DOHH2 (cell line): Measurements from ENCODE around the gene CNTNAP2.

Source experiments
- H3F3A ChIP-seq: fragments of 200-600 bp; sonication (generic), shearing (Covaris generic); 2 replicates; pipeline ENCODE4 v1.6.0; 2016; ENCODE audit warnings: antibody characterized with exemption, mild to moderate bottlenecking; ENCODE audit not compliant: control insufficient read depth, insufficient read depth
- H3K27ac ChIP-seq: fragments of 200-600 bp; sonication (generic); 2 replicates; pipeline ENCODE4 v1.5.1; 2014; ENCODE audit warnings: low read depth, mild to moderate bottlenecking, low read length, moderate library complexity
- H3K27me3 ChIP-seq: fragments of 200-600 bp; sonication (generic); 2 replicates; pipeline ENCODE4 v1.6.1; 2014; ENCODE audit warnings: mild to moderate bottlenecking, low read length, mixed read lengths; ENCODE audit not compliant: control insufficient read depth
- H3K36me3 ChIP-seq: fragments of 200-600 bp; sonication (generic); 2 replicates; pipeline ENCODE4 v1.6.1; 2014; ENCODE audit warnings: mild to moderate bottlenecking, low read length, moderate library complexity, mixed read lengths; ENCODE audit not compliant: control insufficient read depth
- H3K4me1 ChIP-seq: fragments of 200-600 bp; sonication (generic); 2 replicates; pipeline ENCODE4 v1.6.1; 2014; ENCODE audit warnings: mild to moderate bottlenecking, low read length, mixed read lengths; ENCODE audit not compliant: control insufficient read depth
- H3K4me2 ChIP-seq: fragments of 200-600 bp; sonication (generic); 2 replicates; pipeline ENCODE4 v1.6.0; 2014; ENCODE audit warnings: mild to moderate bottlenecking, low read length, moderate library complexity
- H3K4me3 ChIP-seq: fragments of 200-600 bp; sonication (generic); 2 replicates; pipeline ENCODE4 v1.5.1; 2014; ENCODE audit warnings: mild to moderate bottlenecking, low read length, mixed read lengths
- H3K79me2 ChIP-seq: fragments of 200-600 bp; sonication (generic); 2 replicates; pipeline ENCODE4 v1.6.1; 2014; ENCODE audit warnings: mild to moderate bottlenecking, low read length, mixed read lengths; ENCODE audit not compliant: control insufficient read depth
- H3K9me2 ChIP-seq: fragments of 200-600 bp; sonication (generic); replicated peaks from 2 replicates; pipeline ENCODE4 v1.6.1; 2014; ENCODE audit warnings: mild to moderate bottlenecking, low read length, mixed read lengths; ENCODE audit not compliant: control insufficient read depth
- H3K9me3 ChIP-seq: fragments of 200-600 bp; sonication (generic); 2 replicates; pipeline ENCODE4 v1.6.1; 2014; ENCODE audit warnings: antibody characterized with exemption, low read length, mixed read lengths; ENCODE audit not compliant: control insufficient read depth, insufficient read depth
- H4K20me1 ChIP-seq: fragments of 200-600 bp; sonication (generic); 2 replicates; pipeline ENCODE4 v1.6.0; 2014; ENCODE audit warnings: low read depth, mild to moderate bottlenecking, antibody characterized with exemption, low read length, moderate library complexity; ENCODE audit not compliant: control insufficient read depth, insufficient read depth
- EZH2phosphoT487 ChIP-seq: fragments of 200-600 bp; sonication (generic); IDR thresholded peaks from 2 replicates; pipeline ENCODE4 v1.6.1; 2017; ENCODE audit warnings: borderline replicate concordance, mild to moderate bottlenecking, antibody characterized with exemption, low read length, moderate library complexity, mixed read lengths
- TF ChIP-seq, protein P1 (sequence below): fragments of 200-600 bp; sonication (generic); IDR thresholded peaks from one replicate; pipeline ENCODE4 v1.5.1; 2014; ENCODE audit warnings: antibody characterized with exemption, mild to moderate bottlenecking, low read depth, low read length; ENCODE audit not compliant: poor library complexity, severe bottlenecking

CNTNAP2 gene

DNA sequence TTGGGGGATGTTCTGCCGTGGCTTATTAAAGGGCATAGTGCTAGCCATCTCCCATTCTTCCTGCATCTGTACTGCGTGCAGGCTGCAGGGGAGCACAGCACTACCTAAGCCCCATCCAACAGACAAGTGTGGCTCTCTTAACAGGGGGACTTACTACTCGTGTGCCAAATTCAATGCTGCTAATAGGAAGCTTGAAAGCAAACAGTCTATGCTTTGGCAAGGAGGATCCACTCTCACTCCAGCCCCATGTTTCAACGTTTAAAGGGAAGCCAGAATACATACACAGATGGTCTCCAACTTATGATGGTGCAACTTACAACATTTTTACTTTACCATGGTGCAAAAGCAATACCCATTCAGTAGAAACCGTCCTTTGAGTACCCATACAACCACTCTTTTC is 2245.9 kb downstream of the CNTNAP2 start:
- Histone ChIP-seq H3K9me2 (no peaks in the 10 kb centered on the region), H3K4me2 (no peak overlapping the region), H3K79me2 (no peaks in the 10 kb centered on the region), H3K4me3 (no peak overlapping the region), H3K27me3 (no peaks in the 10 kb centered on the region; the same call in 1 of the 2 replicates), H3F3A (no peaks in the 10 kb centered on the region), H3K4me1 (no peaks in the 10 kb centered on the region), H4K20me1 (no peaks in the 10 kb centered on the region), H3K9me3 (no peaks in the 10 kb centered on the region), H3K27ac (no peak overlapping the region), H3K36me3 (no peaks in the 10 kb centered on the region)
- TF ChIP-seq, protein P1, sequence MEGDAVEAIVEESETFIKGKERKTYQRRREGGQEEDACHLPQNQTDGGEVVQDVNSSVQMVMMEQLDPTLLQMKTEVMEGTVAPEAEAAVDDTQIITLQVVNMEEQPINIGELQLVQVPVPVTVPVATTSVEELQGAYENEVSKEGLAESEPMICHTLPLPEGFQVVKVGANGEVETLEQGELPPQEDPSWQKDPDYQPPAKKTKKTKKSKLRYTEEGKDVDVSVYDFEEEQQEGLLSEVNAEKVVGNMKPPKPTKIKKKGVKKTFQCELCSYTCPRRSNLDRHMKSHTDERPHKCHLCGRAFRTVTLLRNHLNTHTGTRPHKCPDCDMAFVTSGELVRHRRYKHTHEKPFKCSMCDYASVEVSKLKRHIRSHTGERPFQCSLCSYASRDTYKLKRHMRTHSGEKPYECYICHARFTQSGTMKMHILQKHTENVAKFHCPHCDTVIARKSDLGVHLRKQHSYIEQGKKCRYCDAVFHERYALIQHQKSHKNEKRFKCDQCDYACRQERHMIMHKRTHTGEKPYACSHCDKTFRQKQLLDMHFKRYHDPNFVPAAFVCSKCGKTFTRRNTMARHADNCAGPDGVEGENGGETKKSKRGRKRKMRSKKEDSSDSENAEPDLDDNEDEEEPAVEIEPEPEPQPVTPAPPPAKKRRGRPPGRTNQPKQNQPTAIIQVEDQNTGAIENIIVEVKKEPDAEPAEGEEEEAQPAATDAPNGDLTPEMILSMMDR: no peak
- TF ChIP-seq EZH2phosphoT487: no peak

DNA sequence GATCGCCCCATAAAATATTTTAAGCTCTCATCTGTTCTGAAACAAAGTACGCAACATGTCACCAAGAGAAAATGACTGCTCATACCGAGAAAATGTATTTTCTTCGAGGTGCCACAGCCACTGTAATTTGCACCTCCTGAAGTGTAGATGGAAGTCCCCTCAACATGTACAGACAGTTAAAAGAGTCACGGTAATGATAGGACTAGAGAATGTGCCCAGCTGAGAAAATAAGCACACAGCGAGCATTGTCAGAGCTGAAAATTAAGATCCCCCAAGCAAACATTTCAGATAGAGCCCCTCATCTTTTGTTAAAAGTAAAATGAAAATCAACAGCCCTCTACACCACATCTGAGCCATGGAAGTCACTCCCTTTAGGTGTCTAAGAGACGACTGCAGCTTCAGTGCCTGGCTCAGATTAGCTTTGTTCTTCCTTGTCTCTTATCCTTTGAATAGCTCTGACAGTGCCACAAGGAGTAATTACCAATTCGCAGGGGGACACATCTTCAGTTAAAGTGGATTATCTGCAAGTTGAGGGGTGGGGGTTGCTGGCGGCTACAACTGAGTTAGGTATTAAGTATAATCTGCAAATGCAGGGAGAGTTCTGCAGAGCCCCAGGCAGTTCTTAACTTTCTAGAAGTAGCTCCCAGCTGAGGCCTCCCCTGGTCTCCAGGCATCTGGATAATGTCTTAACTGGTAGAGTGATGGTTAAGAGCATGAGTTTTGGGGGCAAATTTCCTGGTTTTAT is 2251.3 kb downstream of the CNTNAP2 start:
- TF ChIP-seq EZH2phosphoT487: no peak
- TF ChIP-seq, protein P1: no peak
- peaks cover 5% of the 10 kb centered on the region; the same call in 1 of the 2 replicates for H3K9me3 ChIP-seq
- H3K4me2 ChIP-seq: no peak overlapping the region
- no peaks in the 10 kb centered on the region for H3K36me3 ChIP-seq
- no peak overlapping the region for H3K4me3 ChIP-seq
- H3K79me2 ChIP-seq: no peaks in the 10 kb centered on the region
- no peaks in the 10 kb centered on the region for H3K27me3 ChIP-seq
- H3F3A ChIP-seq: no peaks in the 10 kb centered on the region
- H3K9me2 ChIP-seq: no peaks in the 10 kb centered on the region
- H3K27ac ChIP-seq: no peak overlapping the region
- H3K4me1 ChIP-seq: no peaks in the 10 kb centered on the region; the same call in 1 of the 2 replicates
- no peaks in the 10 kb centered on the region for H4K20me1 ChIP-seq

DNA sequence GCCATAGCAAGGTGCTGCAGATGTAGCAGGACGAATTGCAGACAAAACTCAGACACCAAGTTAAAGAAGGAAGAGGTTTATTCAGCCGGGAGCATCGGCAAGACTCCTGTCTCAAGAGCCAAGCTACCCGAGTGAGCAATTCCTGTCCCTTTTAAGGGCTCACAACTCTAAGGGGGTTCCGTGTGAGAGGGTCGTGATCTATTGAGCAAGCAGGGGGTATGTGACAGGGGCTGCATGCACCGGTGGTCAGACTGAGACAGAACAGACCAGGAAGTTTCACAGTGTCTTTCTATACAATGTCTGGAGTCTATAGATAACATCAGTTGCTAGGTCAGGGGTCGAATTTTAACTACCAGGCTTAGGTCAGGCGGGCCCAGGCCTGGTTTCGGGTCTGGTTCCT is 2252.0 kb downstream of the CNTNAP2 start:
- TF ChIP-seq, protein P1: no peak
- TF ChIP-seq EZH2phosphoT487: no peak

More for the DNA sequence above, 2252.0 kb downstream of the CNTNAP2 start:
- Histone ChIP-seq H3K36me3 (no peaks in the 10 kb centered on the region), H4K20me1 (no peaks in the 10 kb centered on the region), H3K4me2 (no peak overlapping the region), H3K4me3 (no peak overlapping the region), H3K4me1 (no peaks in the 10 kb centered on the region; the same call in 1 of the 2 replicates), H3F3A (no peaks in the 10 kb centered on the region), H3K27me3 (no peaks in the 10 kb centered on the region), H3K79me2 (no peaks in the 10 kb centered on the region), H3K9me3 (peaks cover 5% of the 10 kb centered on the region; the same call in 1 of the 2 replicates), H3K27ac (no peak overlapping the region), H3K9me2 (no peaks in the 10 kb centered on the region)
